Measurements from ENCODE around the gene PAH. TPM values are rescaled to one million over a fixed set of nuclear protein-coding genes. Genes with fewer than 3 reads are reported as not detected.

PAH gene
- polyA plus RNA-seq, 3 donors: not detected

GRCh38 chr12:102851246-102851645 lies 65.8 kb downstream of the PAH start:
- Histone ChIP-seq H3K9ac (ENCODE audit: insufficient read depth, low read length, poor library complexity, severe bottlenecking) (no peak overlapping the region), H3K27ac (ENCODE audit: low read depth in 1 of 2, low read length in 2 of 2) (no peak overlapping the region), H3K79me2 (ENCODE audit: insufficient read depth, low read length) (no peaks in the 10 kb centered on the region), H3K4me1 (ENCODE audit: control insufficient read depth in 1 of 2, insufficient read depth in 2 of 2, low read length in 2 of 2) (no peaks in the 10 kb centered on the region), H2AFZ (ENCODE audit: insufficient read depth, low read depth, low read length, poor library complexity, severe bottlenecking) (no peak overlapping the region), H3K9me3 (replicated peaks in 1 of 2; ENCODE audit: control insufficient read depth in 1 of 2, insufficient read depth in 1 of 2, low read length in 2 of 2) (peaks cover 0 to 3% of the 10 kb centered on the region in 2 donors), H4K20me1 (ENCODE audit: insufficient read depth, low read length) (no peaks in the 10 kb centered on the region), H3K4me3 (replicated peaks in 1 of 3; ENCODE audit: low read depth in 2 of 3, low read length in 3 of 3) (no peak overlapping the region), H3K27me3 (ENCODE audit: control insufficient read depth in 2 of 2, insufficient read depth in 2 of 2, low read length in 2 of 2) (no peaks in the 10 kb centered on the region), H3K36me3 (replicated peaks in 1 of 2; ENCODE audit: control insufficient read depth in 1 of 2, insufficient read depth in 2 of 2, low read length in 2 of 2) (no peaks in the 10 kb centered on the region), H3K4me2 (replicated peaks; ENCODE audit: extremely low read depth, low read length, poor library complexity, severe bottlenecking) (no peak overlapping the region)
- H3K4me3 Mint-ChIP-seq: no peak overlapping the region
- H3K36me3 Mint-ChIP-seq: no peaks in the 10 kb centered on the region
- H3K27me3 Mint-ChIP-seq (ENCODE audit: low read depth in 3 of 3): peaks cover 0 to 2% (median 1%) of the 10 kb centered on the region in 3 donors
- peaks cover 0 to 9% (median 2%) of the 10 kb centered on the region in 7 donors for H3K9me3 Mint-ChIP-seq
- WGBS (ENCODE audit: insufficient coverage): no CpG with 5 or more reads among the region's 2 CpGs
- DNase-seq: no peak
- intact Hi-C loops (cut with micrococcal nuclease): no loop called here
- no peak overlapping the region for H3K27ac Mint-ChIP-seq
- no peaks in the 10 kb centered on the region for H3K4me1 Mint-ChIP-seq
- TF ChIP-seq CTCF (IDR thresholded peaks at IDR 0.05): no peak

DNA sequence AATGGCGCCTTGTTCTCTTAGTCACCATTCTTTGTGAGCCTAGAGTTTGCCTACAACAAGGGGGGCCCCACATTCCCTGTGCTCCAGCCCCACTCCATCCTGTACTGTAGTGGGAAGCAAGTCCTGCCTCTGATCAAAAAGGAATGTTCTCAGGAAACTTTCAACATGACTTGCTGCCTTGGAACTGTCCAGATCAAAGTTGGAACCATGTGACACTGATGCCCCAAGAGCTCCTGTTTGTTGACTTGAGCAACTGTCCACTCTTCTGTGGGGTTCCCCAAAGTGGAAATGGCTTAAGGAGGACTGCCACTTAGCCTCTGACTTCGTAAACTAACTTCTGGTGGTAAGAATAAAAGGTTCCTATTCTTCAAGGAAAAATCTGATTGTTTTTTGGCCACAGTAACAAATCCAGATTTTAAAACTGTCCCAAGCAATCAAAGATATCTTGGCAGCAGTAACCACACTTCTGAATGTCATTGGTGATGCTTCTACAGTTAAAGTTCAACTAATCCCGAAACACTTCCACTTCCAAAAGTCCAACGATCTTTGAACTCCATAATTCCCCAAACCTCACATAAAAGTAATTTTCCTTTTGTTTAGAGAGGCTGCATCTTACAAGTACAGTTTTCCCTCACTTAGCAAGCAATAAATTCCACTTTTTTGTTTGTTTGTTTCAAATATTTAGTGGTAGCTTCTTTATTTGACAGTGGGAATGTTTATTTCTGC lies 67.2 kb downstream of the PAH start:
- intact Hi-C loops (cut with micrococcal nuclease): no loop called here
- Mint-ChIP-seq H3K9me3 (peaks cover 0 to 9% (median 2%) of the 10 kb centered on the region in 7 donors), H3K4me1 (no peaks in the 10 kb centered on the region), H3K27ac (no peak overlapping the region), H3K4me3 (no peak overlapping the region), H3K27me3 (ENCODE audit: low read depth in 3 of 3) (peaks cover 0 to 2% (median 1%) of the 10 kb centered on the region in 3 donors), H3K36me3 (no peaks in the 10 kb centered on the region)
- no peaks in the 10 kb centered on the region for H4K20me1 ChIP-seq (ENCODE audit: insufficient read depth, low read length)
- H3K36me3 ChIP-seq (replicated peaks in 1 of 2; ENCODE audit: control insufficient read depth in 1 of 2, insufficient read depth in 2 of 2, low read length in 2 of 2): no peaks in the 10 kb centered on the region
- no peak overlapping the region for H3K4me3 ChIP-seq (replicated peaks in 1 of 3; ENCODE audit: low read depth in 2 of 3, low read length in 3 of 3)
- no peaks in the 10 kb centered on the region for H3K27me3 ChIP-seq (ENCODE audit: control insufficient read depth in 2 of 2, insufficient read depth in 2 of 2, low read length in 2 of 2)
- H3K9me3 ChIP-seq (replicated peaks in 1 of 2; ENCODE audit: control insufficient read depth in 1 of 2, insufficient read depth in 1 of 2, low read length in 2 of 2): peaks cover 0 to 3% of the 10 kb centered on the region in 2 donors
- H3K9ac ChIP-seq (ENCODE audit: insufficient read depth, low read length, poor library complexity, severe bottlenecking): no peak overlapping the region
- WGBS (ENCODE audit: insufficient coverage): 100% methylated on average over 1 of the region's 4 CpGs
- no peaks in the 10 kb centered on the region for H3K79me2 ChIP-seq (ENCODE audit: insufficient read depth, low read length)
- no peak for DNase-seq
- no peak for TF ChIP-seq CTCF (IDR thresholded peaks at IDR 0.05)
- H3K4me1 ChIP-seq (ENCODE audit: control insufficient read depth in 1 of 2, insufficient read depth in 2 of 2, low read length in 2 of 2): no peaks in the 10 kb centered on the region
- no peak overlapping the region for H3K27ac ChIP-seq (ENCODE audit: low read depth in 1 of 2, low read length in 2 of 2)
- no peak overlapping the region for H2AFZ ChIP-seq (ENCODE audit: insufficient read depth, low read depth, low read length, poor library complexity, severe bottlenecking)
- H3K4me2 ChIP-seq (replicated peaks; ENCODE audit: extremely low read depth, low read length, poor library complexity, severe bottlenecking): no peak overlapping the region

Measured in CD14-positive monocyte (primary cell).